IPS-15b (cell line): ENCODE data around the gene VPS13D.

Source experiments
- H3K27me3 ChIP-seq: one replicate; pipeline ENCODE4 v1.6.1; 2013; ENCODE audit warnings: low read length; ENCODE audit not compliant: control insufficient read depth, insufficient read depth
- H3K36me3 ChIP-seq: one replicate; pipeline ENCODE4 v1.6.1; 2013; ENCODE audit warnings: low read length; ENCODE audit not compliant: control insufficient read depth, insufficient read depth
- H3K4me1 ChIP-seq: one replicate; pipeline ENCODE4 v1.6.1; 2013; ENCODE audit warnings: mild to moderate bottlenecking, low read length; ENCODE audit not compliant: control insufficient read depth, insufficient read depth
- H3K4me3 ChIP-seq: one replicate; pipeline ENCODE4 v1.5.1; 2013; ENCODE audit warnings: low read depth, low read length
- H3K9ac ChIP-seq: one replicate; pipeline ENCODE4 v1.6.1; 2013; ENCODE audit warnings: low read depth, mild to moderate bottlenecking, low read length
- H3K9me3 ChIP-seq: one replicate; pipeline ENCODE4 v1.6.1; 2013; ENCODE audit warnings: mild to moderate bottlenecking, low read length; ENCODE audit not compliant: control insufficient read depth, insufficient read depth

The VPS13D gene

GRCh38 chr1:12541274-12542137 is 311.7 kb downstream of the VPS13D start:
- no peaks in the 10 kb centered on the region for H3K27me3 ChIP-seq
- H3K4me3 ChIP-seq, result no peak overlapping the region
- no peaks in the 10 kb centered on the region for H3K36me3 ChIP-seq
- no peaks in the 10 kb centered on the region for H3K9me3 ChIP-seq
- no peak overlapping the region for H3K9ac ChIP-seq
- peaks cover 2% of the 10 kb centered on the region for H3K4me1 ChIP-seq

- Histone ChIP-seq H3K4me3 (no peak overlapping the region), H3K9me3 (no peaks in the 10 kb centered on the region), H3K4me1 (peaks cover 2% of the 10 kb centered on the region), H3K36me3 (no peaks in the 10 kb centered on the region), H3K9ac (no peak overlapping the region), H3K27me3 (no peaks in the 10 kb centered on the region)
Observed at GRCh38 chr1:12542138-12542465, 312.3 kb downstream of the VPS13D start.

GRCh38 chr1:12542616-12543592 is 313.1 kb downstream of the VPS13D start:
- H3K4me1 ChIP-seq, result peaks cover 2% of the 10 kb centered on the region

GRCh38 chr1:12543740-12544154 is 313.9 kb downstream of the VPS13D start:
- H3K9me3 ChIP-seq, result no peaks in the 10 kb centered on the region
- no peak overlapping the region for H3K4me3 ChIP-seq
- H3K9ac ChIP-seq, result no peak overlapping the region
- no peaks in the 10 kb centered on the region for H3K27me3 ChIP-seq
- H3K36me3 ChIP-seq, result no peaks in the 10 kb centered on the region
- H3K4me1 ChIP-seq, result peaks cover 2% of the 10 kb centered on the region

More at GRCh38 chr1:12542616-12543592, 313.1 kb downstream of the VPS13D start:
- Histone ChIP-seq H3K4me3 (no peak overlapping the region), H3K36me3 (no peaks in the 10 kb centered on the region), H3K9me3 (no peaks in the 10 kb centered on the region), H3K27me3 (no peaks in the 10 kb centered on the region), H3K9ac (no peak overlapping the region)

GRCh38 chr1:12544357-12544756 is 314.5 kb downstream of the VPS13D start:
- no peak overlapping the region for H3K9ac ChIP-seq
- H3K4me3 ChIP-seq, result no peak overlapping the region
- H3K4me1 ChIP-seq, result peaks cover 2% of the 10 kb centered on the region
- no peaks in the 10 kb centered on the region for H3K27me3 ChIP-seq
- H3K9me3 ChIP-seq, result no peaks in the 10 kb centered on the region
- no peaks in the 10 kb centered on the region for H3K36me3 ChIP-seq

- H3K27me3 ChIP-seq, result no peaks in the 10 kb centered on the region
- H3K4me1 ChIP-seq, result peaks cover 2% of the 10 kb centered on the region
- no peaks in the 10 kb centered on the region for H3K36me3 ChIP-seq
- H3K4me3 ChIP-seq, result no peak overlapping the region
- H3K9me3 ChIP-seq, result no peaks in the 10 kb centered on the region
- no peak overlapping the region for H3K9ac ChIP-seq
Observed at GRCh38 chr1:12544992-12545391, 315.2 kb downstream of the VPS13D start.

GRCh38 chr1:12546771-12547585 is 317.1 kb downstream of the VPS13D start:
- no peaks in the 10 kb centered on the region for H3K9me3 ChIP-seq
- H3K36me3 ChIP-seq, result no peaks in the 10 kb centered on the region
- H3K27me3 ChIP-seq, result no peaks in the 10 kb centered on the region
- peaks cover 2% of the 10 kb centered on the region for H3K4me1 ChIP-seq
- H3K4me3 ChIP-seq, result no peak overlapping the region
- no peak overlapping the region for H3K9ac ChIP-seq

- H3K27me3 ChIP-seq, result no peaks in the 10 kb centered on the region
- H3K4me3 ChIP-seq, result no peak overlapping the region
- H3K4me1 ChIP-seq, result peaks cover 2% of the 10 kb centered on the region
Observed at GRCh38 chr1:12547586-12548225, 317.9 kb downstream of the VPS13D start.

GRCh38 chr1:12548279-12548972 is 318.6 kb downstream of the VPS13D start:
- no peaks in the 10 kb centered on the region for H3K36me3 ChIP-seq
- H3K9ac ChIP-seq, result no peak overlapping the region
- H3K9me3 ChIP-seq, result no peaks in the 10 kb centered on the region
- H3K4me3 ChIP-seq, result no peak overlapping the region
- no peaks in the 10 kb centered on the region for H3K27me3 ChIP-seq
- peaks cover 2% of the 10 kb centered on the region for H3K4me1 ChIP-seq

More at GRCh38 chr1:12547586-12548225, 317.9 kb downstream of the VPS13D start:
- Histone ChIP-seq H3K36me3 (no peaks in the 10 kb centered on the region), H3K9me3 (no peaks in the 10 kb centered on the region), H3K9ac (no peak overlapping the region)

GRCh38 chr1:12548973-12549459 is 319.2 kb downstream of the VPS13D start:
- Histone ChIP-seq H3K4me1 (peaks cover 2% of the 10 kb centered on the region), H3K9me3 (no peaks in the 10 kb centered on the region), H3K27me3 (no peaks in the 10 kb centered on the region), H3K9ac (no peak overlapping the region), H3K36me3 (no peaks in the 10 kb centered on the region), H3K4me3 (no peak overlapping the region)
